Fibroblast of the aortic adventitia (primary cell): ENCODE data around the gene TOGARAM1. TPM values are rescaled to one million over a fixed set of nuclear protein-coding genes. Genes with fewer than 3 reads are reported as not detected.

Source experiments
- DNase-seq: peaks from one replicate; pipeline ENCODE4 v3.0.0-alpha.2; 2010; ENCODE audit warnings: low read depth
- H3K4me3 ChIP-seq: 2 replicates; pipeline ENCODE4 v1.5.1; 2011; ENCODE audit warnings: low read depth, mild to moderate bottlenecking, control low read depth, low read length, moderate library complexity
- CTCF ChIP-seq: IDR thresholded peaks from 2 replicates; pipeline ENCODE4 v1.5.1; 2011; ENCODE audit warnings: mild to moderate bottlenecking, low read length, control low read depth, inconsistent platforms; ENCODE audit not compliant: insufficient read depth
- total RNA-seq: library from RNA; depleted of rRNA; stranded (reverse); fragments of >200 nt; gene quantifications from 2 replicates; pipeline ENCODE4 v1.2.3, GENCODE V29; 2012; ENCODE audit warnings: low replicate concordance

TOGARAM1 gene
- total RNA-seq, 1 donor: 34.0 TPM

- H3K4me3 ChIP-seq: no peak overlapping the region
- no peak for TF ChIP-seq CTCF
- DNase-seq: no peak
Measured at GRCh38 chr14:45082420-45082819, 120.4 kb downstream of the TOGARAM1 start.

DNA sequence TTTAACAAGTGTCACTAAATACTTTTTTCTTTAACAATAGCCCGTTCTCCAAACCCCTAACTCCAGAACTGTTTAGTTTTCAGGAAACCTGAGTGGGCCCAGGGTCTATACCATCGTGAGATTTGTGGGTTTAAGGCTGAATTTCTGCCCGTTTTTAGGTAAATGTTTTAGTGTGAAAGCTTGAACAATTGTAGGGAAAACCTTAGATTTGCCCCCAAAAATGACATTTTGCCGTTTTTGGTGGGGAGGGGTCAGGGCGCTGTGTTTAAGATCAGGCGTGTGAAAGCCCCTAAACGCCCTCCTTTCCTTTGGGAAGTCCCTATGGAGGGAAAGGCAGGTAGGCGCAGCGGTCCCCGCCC, 121.6 kb downstream of the TOGARAM1 start:
- peak overlapping the region; percentile 84 for H3K4me3 ChIP-seq
- DNase-seq: no peak
- no peak for TF ChIP-seq CTCF

GRCh38 chr14:45083976-45084722, 122.2 kb downstream of the TOGARAM1 start, which contains the start of gene PRPF39:
Gene PRPF39, plus strand, starts transcription at chr14:45084116. Its CDS starts 11,124 bp downstream, at chr14:45095240.
- DNase-seq: peak; percentile 87
- TF ChIP-seq CTCF: no peak
- H3K4me3 ChIP-seq: peak within 1 kb of the TSS; percentile 84

GRCh38 chr14:45084946-45085346, 123.0 kb downstream of the TOGARAM1 start:
- TF ChIP-seq CTCF: no peak
- peak overlapping the region; percentile 84 for H3K4me3 ChIP-seq
- peak; percentile 61 for DNase-seq

DNA sequence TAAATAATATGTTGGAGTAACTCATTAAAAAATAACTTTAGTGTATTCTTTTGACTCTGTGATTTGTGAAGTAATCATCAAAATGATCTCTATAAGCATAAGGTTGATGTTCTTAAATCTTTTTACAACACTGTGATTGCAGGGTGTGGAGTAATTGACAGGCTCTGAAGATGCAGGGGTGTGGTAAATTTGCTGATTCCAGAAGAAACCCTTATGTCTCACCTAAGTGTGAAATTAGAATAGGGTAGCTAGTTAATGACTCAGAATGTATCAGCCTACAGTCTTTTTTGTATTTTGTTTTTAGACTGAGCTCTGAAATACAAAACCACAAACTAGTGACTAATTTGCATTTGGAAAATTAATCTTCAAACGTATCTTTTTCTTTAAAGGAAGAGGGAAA, 127.8 kb downstream of the TOGARAM1 start:
- no peak for DNase-seq
- no peak for TF ChIP-seq CTCF
- H3K4me3 ChIP-seq: no peak overlapping the region

DNA sequence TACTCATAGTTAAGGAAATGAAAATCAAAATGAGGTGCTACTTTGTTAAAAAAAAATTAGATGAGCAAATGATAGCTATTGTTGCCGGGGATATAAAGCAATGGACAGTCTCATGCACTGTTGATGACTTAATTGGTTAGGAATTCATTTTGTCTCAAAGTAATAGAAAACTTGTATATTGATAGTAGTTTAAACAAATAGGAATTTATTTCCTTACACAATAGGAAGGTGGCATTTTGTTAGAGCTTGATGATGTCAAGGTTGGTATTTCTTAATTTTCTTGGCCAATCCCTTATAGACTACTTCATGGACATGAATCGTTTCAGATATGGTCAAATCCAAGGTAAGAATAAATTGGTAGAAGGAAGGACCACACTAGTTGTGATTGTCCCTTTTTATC, 129.7 kb downstream of the TOGARAM1 start:
- peak; percentile 43 for DNase-seq

More for the DNA sequence above, 129.7 kb downstream of the TOGARAM1 start:
- TF ChIP-seq CTCF: no peak
- no peak overlapping the region for H3K4me3 ChIP-seq
